CD4-positive, alpha-beta T cell treated with Interleukin-15 for 1 hour (primary cell): Measurements from ENCODE around the gene PHACTR1.

Source experiments
- DNase-seq: peaks from one replicate; pipeline ENCODE4 v3.0.0-alpha.2; 2020

PHACTR1 gene

GRCh38 chr6:13274707-13275434 lies 558.3 kb downstream of the PHACTR1 start:
- no peak for DNase-seq

GRCh38 chr6:13275435-13275989 lies 558.9 kb downstream of the PHACTR1 start:
- DNase-seq, result no peak

- DNase-seq, result no peak
Observed at GRCh38 chr6:13277231-13277630, 560.7 kb downstream of the PHACTR1 start.

- DNase-seq, result no peak
Observed at GRCh38 chr6:13278164-13278563, 561.6 kb downstream of the PHACTR1 start.

- no peak for DNase-seq
Observed at GRCh38 chr6:13278991-13279390, 562.4 kb downstream of the PHACTR1 start.

- DNase-seq, result no peak
Observed at GRCh38 chr6:13280254-13280653, 563.7 kb downstream of the PHACTR1 start.

- DNase-seq, result no peak
Observed at GRCh38 chr6:13281686-13282085, 565.1 kb downstream of the PHACTR1 start.

GRCh38 chr6:13282393-13283069 lies 566.0 kb downstream of the PHACTR1 start:
- DNase-seq, result no peak

- no peak for DNase-seq
Observed at GRCh38 chr6:13283331-13283730, 566.8 kb downstream of the PHACTR1 start.

GRCh38 chr6:13284646-13285045 lies 568.1 kb downstream of the PHACTR1 start:
- DNase-seq, result no peak

- DNase-seq, result no peak
Observed at GRCh38 chr6:13285705-13286104, 569.1 kb downstream of the PHACTR1 start.

GRCh38 chr6:13286181-13286580 lies 569.6 kb downstream of the PHACTR1 start:
- DNase-seq, result no peak

GRCh38 chr6:13287104-13287503 lies 570.5 kb downstream of the PHACTR1 start:
- DNase-seq, result no peak

- no peak for DNase-seq
Observed at GRCh38 chr6:13288481-13288880, 571.9 kb downstream of the PHACTR1 start.

GRCh38 chr6:13288969-13289391 lies 572.4 kb downstream of the PHACTR1 start:
- no peak for DNase-seq

GRCh38 chr6:13289789-13290318 lies 573.3 kb downstream of the PHACTR1 start:
- DNase-seq, result no peak

GRCh38 chr6:13290335-13290734 lies 573.8 kb downstream of the PHACTR1 start:
- DNase-seq, result no peak

- DNase-seq, result no peak
Observed at GRCh38 chr6:13292774-13293173, 576.2 kb downstream of the PHACTR1 start.

GRCh38 chr6:13294499-13295069 lies 578.0 kb downstream of the PHACTR1 start:
- DNase-seq, result no peak

- DNase-seq, result no peak
Observed at GRCh38 chr6:13295576-13295975, 579.0 kb downstream of the PHACTR1 start.

GRCh38 chr6:13296536-13296997 lies 580.0 kb downstream of the PHACTR1 start:
- no peak for DNase-seq

- no peak for DNase-seq
Observed at GRCh38 chr6:13297391-13297790, 580.8 kb downstream of the PHACTR1 start.

- no peak for DNase-seq
Observed at GRCh38 chr6:13298446-13298845, 581.9 kb downstream of the PHACTR1 start.
